Neural crest cell (in vitro differentiated cells): ENCODE results near the gene TFEB. TPM values are rescaled to one million over a fixed set of nuclear protein-coding genes. Genes with fewer than 3 reads are reported as not detected.

Experiments
- DNase-seq: peaks from one replicate; pipeline ENCODE4 v3.0.0; 2021; ENCODE audit warnings: low read depth, mixed read lengths, low spot score
- H3K27ac Mint-ChIP-seq: one replicate; pipeline ENCODE4 v1.8.0; 2021; ENCODE audit warnings: mild to moderate bottlenecking, mixed read lengths; ENCODE audit not compliant: unreplicated experiment
- H3K27me3 Mint-ChIP-seq: 2 replicates; pipeline ENCODE4 v1.8.0; 2021; ENCODE audit warnings: low read depth, mild to moderate bottlenecking, mixed read lengths
- H3K36me3 Mint-ChIP-seq: 2 replicates; pipeline ENCODE4 v1.8.0; 2021; ENCODE audit warnings: low read depth, mild to moderate bottlenecking, mixed read lengths
- H3K4me1 Mint-ChIP-seq: 2 replicates; pipeline ENCODE4 v1.8.0; 2021; ENCODE audit warnings: mixed read lengths
- H3K4me3 Mint-ChIP-seq: one replicate; pipeline ENCODE4 v1.8.0; 2021; ENCODE audit warnings: mild to moderate bottlenecking, mixed read lengths
- H3K9me3 Mint-ChIP-seq: 2 replicates; pipeline ENCODE4 v1.8.0; 2021; ENCODE audit warnings: mixed read lengths
- total RNA-seq: library from RNA; stranded (reverse); gene quantifications from 2 replicates; pipeline ENCODE4 v1.2.1, GENCODE V29; 2021
- TF ChIP-seq, protein P1 (sequence below): fragments of 200-600 bp; sonication (generic); conservative IDR thresholded peaks from 2 replicates; pipeline ENCODE4 v1.5.0; 2021; ENCODE audit warnings: antibody characterized with exemption, mild to moderate bottlenecking

The TFEB gene
- total RNA-seq, 1 donor from 2014 or later, result 1.3 TPM

DNA sequence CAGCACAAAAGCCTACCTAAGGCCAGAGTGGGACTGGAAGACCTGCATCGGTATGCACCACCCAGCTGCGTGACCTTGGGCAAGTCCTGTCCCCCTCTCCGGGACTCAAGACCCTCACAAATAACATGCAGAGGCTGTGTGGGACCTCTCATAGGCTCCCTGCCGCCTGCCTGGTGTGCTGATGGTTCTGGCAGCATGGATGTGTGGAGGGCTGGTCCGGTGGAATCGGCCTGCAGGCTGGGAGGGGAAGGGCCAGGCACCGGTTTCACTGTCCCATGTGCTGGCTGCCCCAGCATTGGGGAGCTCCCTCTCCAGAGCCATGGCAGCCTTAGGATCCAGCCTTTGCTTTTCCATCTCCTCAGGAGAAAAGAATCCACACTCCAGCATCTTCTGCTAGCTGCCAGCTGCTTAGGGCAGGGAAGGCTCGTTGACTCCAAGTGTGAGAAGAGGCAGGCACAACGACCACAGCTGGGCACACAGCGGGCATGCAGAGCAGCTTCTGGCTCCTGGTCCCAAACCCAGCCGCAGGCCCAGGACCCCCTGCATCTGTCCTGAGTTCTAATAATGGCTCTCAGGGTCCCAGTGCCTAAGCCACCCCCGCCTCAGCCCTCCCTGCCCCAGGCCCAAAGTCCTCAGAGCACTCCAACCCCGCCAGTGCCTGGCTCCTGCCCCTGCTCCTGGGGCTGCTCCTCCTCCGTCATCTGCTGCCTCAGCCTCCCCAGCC lies 32.5 kb downstream of the TFEB start:
- no peaks in the 10 kb centered on the region for H3K27me3 Mint-ChIP-seq
- peaks cover 27% of the 10 kb centered on the region for H3K4me1 Mint-ChIP-seq
- DNase-seq, result no peak
- no peaks in the 10 kb centered on the region for H3K9me3 Mint-ChIP-seq
- no peak overlapping the region for H3K27ac Mint-ChIP-seq
- no peaks in the 10 kb centered on the region for H3K36me3 Mint-ChIP-seq
- H3K4me3 Mint-ChIP-seq, result no peak overlapping the region
- TF ChIP-seq, protein P1, sequence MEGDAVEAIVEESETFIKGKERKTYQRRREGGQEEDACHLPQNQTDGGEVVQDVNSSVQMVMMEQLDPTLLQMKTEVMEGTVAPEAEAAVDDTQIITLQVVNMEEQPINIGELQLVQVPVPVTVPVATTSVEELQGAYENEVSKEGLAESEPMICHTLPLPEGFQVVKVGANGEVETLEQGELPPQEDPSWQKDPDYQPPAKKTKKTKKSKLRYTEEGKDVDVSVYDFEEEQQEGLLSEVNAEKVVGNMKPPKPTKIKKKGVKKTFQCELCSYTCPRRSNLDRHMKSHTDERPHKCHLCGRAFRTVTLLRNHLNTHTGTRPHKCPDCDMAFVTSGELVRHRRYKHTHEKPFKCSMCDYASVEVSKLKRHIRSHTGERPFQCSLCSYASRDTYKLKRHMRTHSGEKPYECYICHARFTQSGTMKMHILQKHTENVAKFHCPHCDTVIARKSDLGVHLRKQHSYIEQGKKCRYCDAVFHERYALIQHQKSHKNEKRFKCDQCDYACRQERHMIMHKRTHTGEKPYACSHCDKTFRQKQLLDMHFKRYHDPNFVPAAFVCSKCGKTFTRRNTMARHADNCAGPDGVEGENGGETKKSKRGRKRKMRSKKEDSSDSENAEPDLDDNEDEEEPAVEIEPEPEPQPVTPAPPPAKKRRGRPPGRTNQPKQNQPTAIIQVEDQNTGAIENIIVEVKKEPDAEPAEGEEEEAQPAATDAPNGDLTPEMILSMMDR, result no peak

DNA sequence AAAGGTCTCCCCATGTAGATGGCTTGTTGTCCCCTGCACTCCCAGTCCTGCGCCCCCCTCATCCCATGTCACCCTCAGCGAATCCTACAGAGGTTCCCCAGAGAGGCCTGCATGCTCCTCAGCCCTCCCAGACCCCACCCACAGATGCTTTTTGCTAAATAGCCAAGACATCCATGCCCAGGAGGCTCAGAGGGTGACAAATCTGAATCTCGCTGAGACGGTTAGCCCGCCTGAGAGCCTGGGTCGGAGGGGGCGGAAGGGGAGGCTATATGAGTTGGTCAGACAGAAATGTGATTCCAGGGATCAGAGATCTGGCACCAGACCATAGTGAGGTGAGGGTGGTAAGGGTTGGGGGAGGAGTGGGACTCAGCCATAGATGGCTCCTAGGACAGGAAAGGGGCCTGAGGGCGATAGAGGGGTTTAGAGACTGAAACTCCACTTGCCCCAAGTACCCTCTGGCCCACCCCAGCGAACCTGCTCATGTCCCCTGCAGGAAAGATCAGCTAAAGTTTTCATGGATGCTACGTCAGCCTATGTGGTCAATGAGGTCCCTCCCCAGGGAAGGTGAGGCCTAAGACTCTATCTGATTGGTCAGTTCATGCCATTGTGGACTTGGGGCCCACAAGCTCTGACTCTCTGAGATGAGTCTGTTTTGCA lies 33.2 kb downstream of the TFEB start:
- no peak overlapping the region for H3K4me3 Mint-ChIP-seq
- H3K4me1 Mint-ChIP-seq, result peaks cover 27% of the 10 kb centered on the region
- no peaks in the 10 kb centered on the region for H3K27me3 Mint-ChIP-seq
- TF ChIP-seq, protein P1, result no peak
- H3K9me3 Mint-ChIP-seq, result no peaks in the 10 kb centered on the region
- no peaks in the 10 kb centered on the region for H3K36me3 Mint-ChIP-seq
- H3K27ac Mint-ChIP-seq, result no peak overlapping the region
- no peak for DNase-seq

DNA sequence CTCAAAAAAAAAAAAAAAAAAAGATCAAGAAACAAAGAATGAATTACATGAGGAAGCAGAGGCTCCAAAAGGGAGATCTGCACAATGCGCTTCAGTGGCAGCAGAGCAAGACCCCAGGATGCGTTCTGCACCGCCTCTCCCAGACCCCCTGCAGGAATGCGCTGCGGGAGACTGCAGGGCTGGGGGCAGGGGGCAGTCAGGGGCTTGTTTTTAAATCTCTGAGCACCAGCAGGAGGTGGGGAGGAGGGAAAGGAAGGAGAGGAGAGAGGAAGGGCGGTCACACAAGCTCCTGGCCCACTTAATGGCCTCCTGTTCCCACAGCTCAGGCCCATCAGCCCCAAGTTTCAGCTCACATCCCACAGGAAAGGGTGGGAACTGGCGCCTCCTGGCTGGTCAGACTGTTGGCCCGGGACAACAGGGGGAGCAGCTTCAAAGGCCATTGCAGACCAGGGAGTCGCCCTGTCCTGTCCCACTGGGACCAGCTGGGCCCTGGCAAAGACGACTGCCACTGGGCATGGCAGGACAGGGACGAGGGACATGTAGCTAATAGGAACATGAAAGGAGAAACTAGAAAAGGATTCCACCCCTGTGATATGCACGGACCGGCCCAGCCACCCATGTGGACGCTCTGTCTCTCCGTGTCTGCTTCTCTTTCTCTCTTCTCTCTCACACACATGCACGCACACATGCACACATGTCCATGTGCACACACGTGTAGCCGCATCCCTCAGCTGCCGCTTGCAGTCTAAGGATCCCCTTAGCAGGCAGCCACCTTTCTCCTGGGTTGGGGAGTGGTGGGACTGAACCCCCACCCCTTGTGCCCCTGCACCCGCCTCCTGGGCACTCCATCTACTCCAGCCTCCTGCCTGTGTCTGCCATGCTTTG lies 34.7 kb downstream of the TFEB start:
- H3K27ac Mint-ChIP-seq, result peak overlapping the region; percentile 67
- no peaks in the 10 kb centered on the region for H3K27me3 Mint-ChIP-seq
- H3K4me3 Mint-ChIP-seq, result no peak overlapping the region
- peaks cover 27% of the 10 kb centered on the region for H3K4me1 Mint-ChIP-seq
- TF ChIP-seq, protein P1, result no peak
- DNase-seq, result no peak
- H3K36me3 Mint-ChIP-seq, result no peaks in the 10 kb centered on the region
- H3K9me3 Mint-ChIP-seq, result no peaks in the 10 kb centered on the region

GRCh38 chr6:41699063-41699462 lies 36.3 kb downstream of the TFEB start:
- H3K4me3 Mint-ChIP-seq, result no peak overlapping the region
- H3K4me1 Mint-ChIP-seq, result peaks cover 27% of the 10 kb centered on the region
- H3K27ac Mint-ChIP-seq, result no peak overlapping the region
- H3K27me3 Mint-ChIP-seq, result no peaks in the 10 kb centered on the region
- TF ChIP-seq, protein P1, result no peak
- no peaks in the 10 kb centered on the region for H3K9me3 Mint-ChIP-seq
- H3K36me3 Mint-ChIP-seq, result no peaks in the 10 kb centered on the region
- no peak for DNase-seq
